ENCODE measurements around the gene MEF2A. TPM values are rescaled to one million over a fixed set of nuclear protein-coding genes. Genes with fewer than 3 reads are reported as not detected.

Gene MEF2A
- total RNA-seq, 1 donor from 2014 or later, result 49.5 TPM

- H3K4me1 Mint-ChIP-seq (ENCODE audit: low read depth, unreplicated experiment), result peaks cover 28% of the 10 kb centered on the region
- H3K27me3 Mint-ChIP-seq (ENCODE audit: unreplicated experiment), result no peaks in the 10 kb centered on the region
- no peak for DNase-seq
- H3K9me3 Mint-ChIP-seq (ENCODE audit: unreplicated experiment), result peaks cover 2% of the 10 kb centered on the region
- peaks cover 2% of the 10 kb centered on the region for H3K36me3 Mint-ChIP-seq (ENCODE audit: unreplicated experiment)
- H3K27ac Mint-ChIP-seq (ENCODE audit: unreplicated experiment), result no peak overlapping the region
- TF ChIP-seq CTCF (IDR thresholded peaks at IDR 0.05; ENCODE audit: partially characterized antibody, unreplicated experiment), result no peak
- no peak overlapping the region for H3K4me3 Mint-ChIP-seq (ENCODE audit: unreplicated experiment)
Observed at GRCh38 chr15:99606646-99607045, 40.9 kb downstream of the MEF2A start.

- no peak overlapping the region for H3K27ac Mint-ChIP-seq (ENCODE audit: unreplicated experiment)
- no peak for TF ChIP-seq CTCF (IDR thresholded peaks at IDR 0.05; ENCODE audit: partially characterized antibody, unreplicated experiment)
- H3K9me3 Mint-ChIP-seq (ENCODE audit: unreplicated experiment), result peaks cover 2% of the 10 kb centered on the region
- H3K4me1 Mint-ChIP-seq (ENCODE audit: low read depth, unreplicated experiment), result peaks cover 26% of the 10 kb centered on the region
- no peaks in the 10 kb centered on the region for H3K36me3 Mint-ChIP-seq (ENCODE audit: unreplicated experiment)
- no peaks in the 10 kb centered on the region for H3K27me3 Mint-ChIP-seq (ENCODE audit: unreplicated experiment)
- no peak for DNase-seq
- no peak overlapping the region for H3K4me3 Mint-ChIP-seq (ENCODE audit: unreplicated experiment)
Observed at GRCh38 chr15:99613481-99613880, 47.7 kb downstream of the MEF2A start.

- DNase-seq, result no peak
- TF ChIP-seq CTCF (IDR thresholded peaks at IDR 0.05; ENCODE audit: partially characterized antibody, unreplicated experiment), result no peak
- Mint-ChIP-seq H3K9me3 (ENCODE audit: unreplicated experiment) (peaks cover 1% of the 10 kb centered on the region), H3K27me3 (ENCODE audit: unreplicated experiment) (no peaks in the 10 kb centered on the region), H3K36me3 (ENCODE audit: unreplicated experiment) (no peaks in the 10 kb centered on the region), H3K4me1 (ENCODE audit: low read depth, unreplicated experiment) (peaks cover 30% of the 10 kb centered on the region), H3K4me3 (ENCODE audit: unreplicated experiment) (no peak overlapping the region), H3K27ac (ENCODE audit: unreplicated experiment) (no peak overlapping the region)
Observed at GRCh38 chr15:99613887-99614647, 48.3 kb downstream of the MEF2A start.

GRCh38 chr15:99614749-99615288 lies 49.0 kb downstream of the MEF2A start:
- no peak for TF ChIP-seq CTCF (IDR thresholded peaks at IDR 0.05; ENCODE audit: partially characterized antibody, unreplicated experiment)
- Mint-ChIP-seq H3K27ac (ENCODE audit: unreplicated experiment) (no peak overlapping the region), H3K9me3 (ENCODE audit: unreplicated experiment) (no peaks in the 10 kb centered on the region), H3K27me3 (ENCODE audit: unreplicated experiment) (no peaks in the 10 kb centered on the region), H3K36me3 (ENCODE audit: unreplicated experiment) (no peaks in the 10 kb centered on the region), H3K4me1 (ENCODE audit: low read depth, unreplicated experiment) (peaks cover 31% of the 10 kb centered on the region), H3K4me3 (ENCODE audit: unreplicated experiment) (no peak overlapping the region)
- DNase-seq, result no peak

GRCh38 chr15:99615460-99615859 lies 49.7 kb downstream of the MEF2A start:
- Mint-ChIP-seq H3K9me3 (ENCODE audit: unreplicated experiment) (no peaks in the 10 kb centered on the region), H3K27ac (ENCODE audit: unreplicated experiment) (no peak overlapping the region), H3K36me3 (ENCODE audit: unreplicated experiment) (no peaks in the 10 kb centered on the region), H3K4me1 (ENCODE audit: low read depth, unreplicated experiment) (peaks cover 31% of the 10 kb centered on the region), H3K27me3 (ENCODE audit: unreplicated experiment) (no peaks in the 10 kb centered on the region), H3K4me3 (ENCODE audit: unreplicated experiment) (no peak overlapping the region)
- TF ChIP-seq CTCF (IDR thresholded peaks at IDR 0.05; ENCODE audit: partially characterized antibody, unreplicated experiment), result no peak
- DNase-seq, result no peak

Data from glutamatergic neuron (in vitro differentiated cells).